ENCODE measurements around the gene WDR19. TPM values are rescaled to one million over a fixed set of nuclear protein-coding genes. Genes with fewer than 3 reads are reported as not detected.

WDR19 gene
- total RNA-seq, 4 donors from 2014 or later, result 6.1 to 16.2 (median 9.6) TPM

DNA sequence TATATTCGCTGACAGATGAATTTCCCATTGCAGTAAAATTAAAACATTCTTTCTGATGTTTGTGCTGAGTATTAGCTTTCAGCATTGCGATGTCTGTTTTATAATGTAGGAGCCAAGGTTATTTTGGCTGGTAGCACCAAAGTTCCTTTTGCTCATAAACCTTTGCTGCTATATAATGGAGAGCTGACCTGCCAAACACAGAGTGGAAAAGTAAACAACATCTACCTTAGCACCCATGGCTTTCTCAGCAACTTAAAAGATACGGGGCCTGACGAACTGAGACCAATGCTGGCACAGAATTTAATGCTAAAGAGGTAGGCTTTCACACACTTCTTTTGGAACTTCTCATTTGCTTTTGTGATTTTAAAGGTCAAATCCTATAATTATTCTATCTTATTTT, 46.0 kb downstream of the WDR19 start:
- Histone ChIP-seq H3K27ac (no peak overlapping the region), H3K4me3 (no peak overlapping the region), H3K9me3 (no peaks in the 10 kb centered on the region), H3K4me1 (no peaks in the 10 kb centered on the region), H3K36me3 (peaks cover 0 to 4% of the 10 kb centered on the region in 2 donors), H3K27me3 (no peaks in the 10 kb centered on the region)
- ATAC-seq (no peak), DNase-seq (no peak)
- in situ Hi-C loops (cut with MboI; ENCODE audit: low sequenced_read_pairs in 4 of 4) (no loop called here), intact Hi-C loops (cut with DNase I; ENCODE audit: low total_unique reads) (no loop called here)
- TF ChIP-seq, protein P1, sequence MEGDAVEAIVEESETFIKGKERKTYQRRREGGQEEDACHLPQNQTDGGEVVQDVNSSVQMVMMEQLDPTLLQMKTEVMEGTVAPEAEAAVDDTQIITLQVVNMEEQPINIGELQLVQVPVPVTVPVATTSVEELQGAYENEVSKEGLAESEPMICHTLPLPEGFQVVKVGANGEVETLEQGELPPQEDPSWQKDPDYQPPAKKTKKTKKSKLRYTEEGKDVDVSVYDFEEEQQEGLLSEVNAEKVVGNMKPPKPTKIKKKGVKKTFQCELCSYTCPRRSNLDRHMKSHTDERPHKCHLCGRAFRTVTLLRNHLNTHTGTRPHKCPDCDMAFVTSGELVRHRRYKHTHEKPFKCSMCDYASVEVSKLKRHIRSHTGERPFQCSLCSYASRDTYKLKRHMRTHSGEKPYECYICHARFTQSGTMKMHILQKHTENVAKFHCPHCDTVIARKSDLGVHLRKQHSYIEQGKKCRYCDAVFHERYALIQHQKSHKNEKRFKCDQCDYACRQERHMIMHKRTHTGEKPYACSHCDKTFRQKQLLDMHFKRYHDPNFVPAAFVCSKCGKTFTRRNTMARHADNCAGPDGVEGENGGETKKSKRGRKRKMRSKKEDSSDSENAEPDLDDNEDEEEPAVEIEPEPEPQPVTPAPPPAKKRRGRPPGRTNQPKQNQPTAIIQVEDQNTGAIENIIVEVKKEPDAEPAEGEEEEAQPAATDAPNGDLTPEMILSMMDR (IDR thresholded peaks at IDR 0.05 in 4 of 5, conservative IDR thresholded peaks at IDR 0.05 in 1 of 5), result no peak
- no peak for TF ChIP-seq POLR2A (IDR thresholded peaks at IDR 0.05)

DNA sequence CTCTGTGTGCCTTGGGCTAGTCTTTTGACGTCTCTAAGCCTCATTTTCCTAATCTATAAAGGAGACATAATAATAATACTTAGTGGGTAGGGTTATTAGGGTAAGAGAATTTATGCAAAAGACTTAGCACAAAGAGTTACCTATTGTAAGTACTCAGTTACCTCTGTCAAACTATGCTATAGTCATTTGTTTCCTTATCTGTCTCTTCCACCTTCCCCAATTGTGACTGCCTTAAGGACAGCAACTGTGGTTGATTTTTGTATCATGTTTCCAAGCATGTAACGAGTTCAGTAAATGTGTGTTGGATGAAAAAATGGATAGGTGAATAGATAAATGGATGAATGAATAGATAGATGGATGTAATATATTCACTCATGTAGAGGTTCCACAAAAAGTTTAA, 48.1 kb downstream of the WDR19 start:
- in situ Hi-C loops (cut with MboI; ENCODE audit: low sequenced_read_pairs in 4 of 4), result no loop called here
- TF ChIP-seq POLR2A (IDR thresholded peaks at IDR 0.05), result no peak
- ATAC-seq, result no peak
- H3K27me3 ChIP-seq, result no peaks in the 10 kb centered on the region
- intact Hi-C loops (cut with DNase I; ENCODE audit: low total_unique reads), result no loop called here
- no peak overlapping the region for H3K27ac ChIP-seq
- H3K4me3 ChIP-seq, result no peak overlapping the region
- H3K9me3 ChIP-seq, result no peaks in the 10 kb centered on the region
- no peak for DNase-seq
- no peaks in the 10 kb centered on the region for H3K4me1 ChIP-seq
- peaks cover 0 to 8% of the 10 kb centered on the region in 2 donors for H3K36me3 ChIP-seq

DNA sequence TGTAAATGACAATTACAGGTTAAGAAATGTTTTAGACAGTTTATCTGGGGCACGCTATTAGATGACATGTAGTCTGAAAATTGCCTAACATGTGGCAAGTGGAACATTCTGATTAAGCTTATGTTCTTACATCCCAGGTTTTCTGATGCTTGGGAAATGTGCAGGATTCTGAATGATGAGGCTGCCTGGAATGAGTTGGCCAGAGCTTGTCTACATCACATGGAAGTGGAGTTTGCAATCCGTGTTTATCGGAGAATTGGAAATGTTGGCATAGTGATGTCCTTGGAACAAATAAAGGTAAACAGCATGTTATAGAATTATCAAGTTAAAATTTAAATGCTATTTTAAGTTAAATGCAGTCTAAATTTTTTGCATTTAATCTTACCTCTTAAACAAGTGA, 49.3 kb downstream of the WDR19 start:
- no peaks in the 10 kb centered on the region for H3K4me1 ChIP-seq
- intact Hi-C loops (cut with DNase I; ENCODE audit: low total_unique reads), result no loop called here
- no peaks in the 10 kb centered on the region for H3K9me3 ChIP-seq
- peaks cover 0 to 8% of the 10 kb centered on the region in 2 donors for H3K36me3 ChIP-seq
- ATAC-seq, result no peak
- no peak overlapping the region for H3K4me3 ChIP-seq
- TF ChIP-seq, protein P1 (IDR thresholded peaks at IDR 0.05 in 4 of 5, conservative IDR thresholded peaks at IDR 0.05 in 1 of 5), result no peak
- no peak for TF ChIP-seq POLR2A (IDR thresholded peaks at IDR 0.05)
- no peak overlapping the region for H3K27ac ChIP-seq
- in situ Hi-C loops (cut with MboI; ENCODE audit: low sequenced_read_pairs in 4 of 4), result no loop called here
- H3K27me3 ChIP-seq, result no peaks in the 10 kb centered on the region
- DNase-seq, result no peak

DNA sequence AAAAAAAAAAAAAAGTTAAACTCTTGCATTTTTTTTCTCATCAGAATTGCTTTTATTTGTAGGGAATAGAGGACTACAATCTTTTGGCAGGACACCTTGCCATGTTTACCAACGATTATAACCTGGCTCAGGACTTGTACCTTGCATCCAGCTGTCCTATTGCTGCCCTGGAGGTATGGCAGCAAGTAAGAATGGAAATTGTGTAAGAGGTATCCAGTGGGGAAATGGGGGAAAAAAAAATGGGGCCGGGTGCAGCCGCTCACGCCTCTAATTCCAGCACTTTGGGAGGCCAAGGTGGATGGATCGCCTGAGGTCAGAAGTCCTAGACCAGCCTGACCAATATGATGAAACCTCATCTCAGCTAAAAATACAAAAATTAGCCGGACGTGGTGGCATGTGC, 49.8 kb downstream of the WDR19 start:
- Histone ChIP-seq H3K27me3 (no peaks in the 10 kb centered on the region), H3K9me3 (no peaks in the 10 kb centered on the region), H3K4me3 (no peak overlapping the region), H3K4me1 (no peaks in the 10 kb centered on the region), H3K27ac (no peak overlapping the region), H3K36me3 (peaks cover 0 to 8% of the 10 kb centered on the region in 2 donors)
- intact Hi-C loops (cut with DNase I; ENCODE audit: low total_unique reads) (no loop called here), in situ Hi-C loops (cut with MboI; ENCODE audit: low sequenced_read_pairs in 4 of 4) (no loop called here)
- DNase-seq (no peak), ATAC-seq (no peak)
- no peak for TF ChIP-seq POLR2A (IDR thresholded peaks at IDR 0.05)
- TF ChIP-seq, protein P1 (IDR thresholded peaks at IDR 0.05 in 4 of 5, conservative IDR thresholded peaks at IDR 0.05 in 1 of 5), result no peak

DNA sequence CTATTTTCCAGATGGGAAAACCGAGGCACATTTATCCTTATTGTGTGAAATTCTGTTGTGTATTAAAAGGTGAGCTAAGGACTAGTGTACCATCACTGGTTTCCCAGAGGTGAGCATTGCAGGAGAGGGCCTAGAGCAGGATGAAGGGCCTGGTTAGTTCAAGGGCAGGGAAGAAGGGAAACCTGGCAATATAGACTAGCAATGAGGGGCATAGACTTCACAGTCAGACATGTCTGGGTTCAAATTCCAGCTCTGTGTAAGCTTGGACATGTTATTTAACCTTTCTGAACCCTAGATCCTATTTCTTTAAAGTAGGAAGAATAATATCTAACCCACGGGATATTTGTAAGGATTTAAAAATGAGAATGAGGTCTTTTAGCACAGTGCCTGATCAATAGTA, 50.8 kb downstream of the WDR19 start:
- in situ Hi-C loops (cut with MboI; ENCODE audit: low sequenced_read_pairs in 4 of 4), result no loop called here

More for the DNA sequence above, 50.8 kb downstream of the WDR19 start:
- H3K9me3 ChIP-seq, result no peaks in the 10 kb centered on the region
- intact Hi-C loops (cut with DNase I; ENCODE audit: low total_unique reads), result no loop called here
- H3K27me3 ChIP-seq, result no peaks in the 10 kb centered on the region
- no peak for TF ChIP-seq POLR2A (IDR thresholded peaks at IDR 0.05)
- TF ChIP-seq, protein P1 (IDR thresholded peaks at IDR 0.05 in 4 of 5, conservative IDR thresholded peaks at IDR 0.05 in 1 of 5), result no peak
- H3K27ac ChIP-seq, result no peak overlapping the region
- DNase-seq, result no peak
- H3K36me3 ChIP-seq, result peaks cover 0 to 8% of the 10 kb centered on the region in 2 donors
- no peaks in the 10 kb centered on the region for H3K4me1 ChIP-seq
- no peak for ATAC-seq
- H3K4me3 ChIP-seq, result no peak overlapping the region

Data from gastrocnemius medialis (tissue), 4 donors.